Lung (tissue), 12 donors: Measurements from ENCODE around the gene RNF150. TPM values are rescaled to one million over a fixed set of nuclear protein-coding genes. Genes with fewer than 3 reads are reported as not detected.

Experiments
- ATAC-seq: fragments of 200-7000 bp; cut with Tn5 transposase; one replicate; pipeline ENCODE4 v1.9.1; 2020; ENCODE audit warnings: moderate number of reproducible peaks; ENCODE audit not compliant: insufficient read depth, low FRiP score
- DNase-seq, 3 donors: peaks; one replicate each; pipeline ENCODE4 v3.0.0-alpha.2; 2013 to 2017
- H3K27ac ChIP-seq, 2 donors: one replicate each; pipeline ENCODE4 v1.5.1; 2013; ENCODE audit warnings: mild to moderate bottlenecking in 2 of 2, moderate library complexity in 2 of 2, control low read depth in 1 of 2, inconsistent platforms in 1 of 2, low read depth in 1 of 2, low read length in 1 of 2
- H3K27me3 ChIP-seq, 3 donors: one replicate each; pipeline ENCODE4 v1.5.1; 2013; ENCODE audit warnings: low read length in 2 of 3; ENCODE audit not compliant: control insufficient read depth in 3 of 3, insufficient read depth in 3 of 3
- H3K36me3 ChIP-seq, 4 donors: one replicate each; pipeline ENCODE4 v1.5.1; 2013; ENCODE audit warnings: low read length in 4 of 4, mild to moderate bottlenecking in 1 of 4, moderate library complexity in 1 of 4; ENCODE audit not compliant: control insufficient read depth in 4 of 4, insufficient read depth in 4 of 4
- H3K4me1 ChIP-seq, 5 donors: one replicate each; pipeline ENCODE4 v1.5.1; 2013; ENCODE audit warnings: low read length in 5 of 5, mild to moderate bottlenecking in 2 of 5, moderate library complexity in 1 of 5; ENCODE audit not compliant: control insufficient read depth in 5 of 5, insufficient read depth in 5 of 5
- H3K4me3 ChIP-seq: one replicate; pipeline ENCODE4 v1.5.1; 2013; ENCODE audit warnings: mild to moderate bottlenecking, control low read depth, moderate library complexity
- H3K9ac ChIP-seq, 2 donors: one replicate each; pipeline ENCODE4 v1.5.1; 2013; ENCODE audit warnings: low read length in 2 of 2, control low read depth in 1 of 2; ENCODE audit not compliant: insufficient read depth in 1 of 2
- H3K9me3 ChIP-seq, 4 donors: one replicate each; pipeline ENCODE4 v1.5.1; 2013; ENCODE audit warnings: low read length in 3 of 4, mild to moderate bottlenecking in 1 of 4, moderate library complexity in 1 of 4; ENCODE audit not compliant: control insufficient read depth in 4 of 4, insufficient read depth in 3 of 4
- CTCF ChIP-seq: IDR thresholded peaks from 2 replicates; pipeline ENCODE4 v1.5.1; 2012; ENCODE audit warnings: mild to moderate bottlenecking; ENCODE audit errors: control extremely low read depth, extremely low read depth
- WGBS, 2 donors: extraction: QIAGEN DNeasy Blood & Tissue Kit; methylation state at CpG; one replicate each; pipeline ENCODE4 v1.1.7; 2013; 5-methylcytosine and 5-hydroxymethylcytosine counted together
- polyA plus RNA-seq, 2 donors: library from polyadenylated mRNA; stranded (reverse); fragments of 200-250 nt; gene quantifications; one replicate each; pipeline ENCODE4 v1.2.1, GENCODE V29; 2013
- total RNA-seq, 2 donors: library from RNA; depleted of rRNA in 1 of 2; stranded (reverse); fragments of >200 nt in 1 of 2; gene quantifications; one replicate each; pipeline ENCODE4 v1.2.1, GENCODE V29; 2014 to 2021
- donor health status: control.
- donor health status: control.
- donor health status: Bipolar disorder and iron deficiency.
- donor health status: healthy.
- donor health status: DM: yes; HTN: yes; CAD: no.

The RNF150 gene
- total and polyA plus RNA-seq, 4 donors = 0.18 to 19.3 (median 2.1) TPM

DNA sequence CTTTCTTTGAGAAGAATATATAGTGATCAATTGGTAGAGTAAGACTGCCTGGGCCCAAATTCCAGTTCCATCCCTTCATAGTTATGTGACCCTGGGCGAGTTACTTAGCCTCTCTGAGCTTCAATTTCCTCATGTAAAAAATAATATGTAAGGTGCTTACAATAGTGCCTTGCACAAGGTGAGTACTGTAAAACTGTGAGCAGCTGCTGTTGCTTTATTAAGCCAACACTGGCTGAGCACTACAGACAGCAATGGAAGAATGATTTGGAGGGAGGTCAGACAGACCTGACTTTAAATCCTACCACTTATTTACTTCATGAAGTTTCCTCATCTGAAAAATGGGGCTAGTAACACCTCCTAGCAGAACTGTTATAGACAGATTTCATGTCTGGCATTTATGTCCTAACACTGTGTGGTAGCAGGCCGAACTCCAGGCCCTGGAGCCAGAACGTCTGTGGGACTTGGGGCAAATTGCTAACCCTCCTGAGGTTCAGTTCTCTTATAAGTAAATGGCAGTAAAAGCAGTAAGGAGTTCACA lies 53.8 kb downstream of the RNF150 start:
- H3K4me1 ChIP-seq = peaks cover 0 to 38% (median 11%) of the 10 kb centered on the region in 5 donors
- H3K27ac ChIP-seq = no peak overlapping the region
- no peak for TF ChIP-seq CTCF
- WGBS, 2 donors = 76 to 87% methylated on average over 3 of the region's 3 CpGs
- ATAC-seq (no peak), DNase-seq (no peak)
- H3K9ac ChIP-seq = no peak overlapping the region
- H3K27me3 ChIP-seq = no peaks in the 10 kb centered on the region
- H3K4me3 ChIP-seq = no peak overlapping the region
- no peaks in the 10 kb centered on the region for H3K36me3 ChIP-seq
- peaks cover 0 to 2% (median 0%) of the 10 kb centered on the region in 4 donors for H3K9me3 ChIP-seq

GRCh38 chr4:141078871-141079270 lies 54.4 kb downstream of the RNF150 start:
- Histone ChIP-seq H3K4me1 (peaks cover 0 to 44% (median 11%) of the 10 kb centered on the region in 5 donors), H3K36me3 (no peaks in the 10 kb centered on the region), H3K27me3 (no peaks in the 10 kb centered on the region), H3K9me3 (peaks cover 0 to 2% (median 0%) of the 10 kb centered on the region in 4 donors), H3K9ac (no peak overlapping the region), H3K4me3 (no peak overlapping the region), H3K27ac (no peak overlapping the region)
- DNase-seq (peak in 2 of 3 donors; percentile 49 to 67), ATAC-seq (no peak)
- no peak for TF ChIP-seq CTCF

DNA sequence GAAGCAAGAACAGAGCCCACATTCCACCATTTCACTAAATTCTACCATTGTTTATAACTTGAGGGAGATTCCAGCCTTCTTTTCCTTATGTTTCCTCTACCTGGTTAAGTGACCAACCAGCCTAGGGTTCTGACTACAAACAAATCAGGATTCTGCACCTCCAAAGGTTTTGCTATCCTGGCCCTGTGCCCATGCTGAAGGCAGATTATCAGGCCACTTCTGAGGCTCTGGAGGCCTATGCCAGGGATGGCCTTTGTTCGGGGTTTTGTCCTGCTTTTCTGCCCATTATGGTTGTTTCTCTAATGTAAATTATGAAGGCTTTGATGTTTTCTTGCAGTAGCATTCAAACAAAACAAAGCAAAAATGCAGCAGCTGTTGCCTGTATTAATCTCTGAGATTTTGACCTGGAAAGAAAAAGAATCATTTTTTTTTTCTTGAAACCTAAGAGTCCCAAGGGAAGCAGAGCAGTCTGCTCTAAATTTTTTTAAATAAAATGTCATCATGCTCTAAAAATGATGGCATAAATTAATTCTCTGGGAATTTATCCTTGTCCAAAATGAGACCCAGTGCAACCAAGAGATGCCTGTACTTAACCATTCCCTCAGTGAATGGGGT lies 55.6 kb downstream of the RNF150 start:
- Histone ChIP-seq H3K4me1 (peaks cover 0 to 46% (median 11%) of the 10 kb centered on the region in 5 donors), H3K9me3 (peaks cover 0 to 2% (median 0%) of the 10 kb centered on the region in 4 donors), H3K4me3 (no peak overlapping the region), H3K27ac (peak overlapping the region in 1 of 2 donors; percentile 21), H3K9ac (no peak overlapping the region), H3K36me3 (no peaks in the 10 kb centered on the region), H3K27me3 (no peaks in the 10 kb centered on the region)
- no peak for TF ChIP-seq CTCF
- WGBS, 2 donors = 66 to 69% methylated on average over 1 of the region's 1 CpG
- ATAC-seq (no peak), DNase-seq (peak in 2 of 3 donors; percentile 33 to 35)
